AG04450 (cell line): ENCODE data around the gene TLR8. TPM values are rescaled to one million over a fixed set of nuclear protein-coding genes. Genes with fewer than 3 reads are reported as not detected.

Experiments used
- CTCF ChIA-PET: fragments of 300-600, 350-600 bp; formaldehyde crosslinking; extraction: SDS; loops from one replicate; lab custom pipeline; 2022; ENCODE audit warnings: antibody characterized with exemption, inconsistent platforms; lab: Charles Lee
- POLR2A ChIA-PET: fragments of 350-600 bp; formaldehyde crosslinking; extraction: SDS; loops from one replicate; lab custom pipeline; 2021; ENCODE audit warnings: antibody characterized with exemption, inconsistent platforms; lab: Yijun Ruan, JAX
- DNase-seq: peaks from one replicate; pipeline ENCODE4 v3.0.0-alpha.2; 2011; ENCODE audit warnings: low read depth, low spot score
- H3K27ac ChIP-seq: one replicate; pipeline ENCODE4 v1.5.1; 2012; ENCODE audit warnings: low read depth, low read length, control low read depth
- H3K27me3 ChIP-seq: one replicate; pipeline ENCODE4 v1.6.0; 2012; ENCODE audit warnings: low read length; ENCODE audit not compliant: control insufficient read depth, insufficient read depth
- H3K4me3 ChIP-seq: 2 replicates; pipeline ENCODE4 v1.5.1; 2011; ENCODE audit warnings: mild to moderate bottlenecking, low read depth, low read length, control low read depth
- H3K9me3 ChIP-seq: 2 replicates; pipeline ENCODE4 v1.5.1; 2012; ENCODE audit warnings: low read length; ENCODE audit not compliant: control insufficient read depth, insufficient read depth
- polyA plus RNA-seq: library from polyadenylated mRNA; depleted of rRNA; stranded (reverse); fragments of >200 nt; gene quantifications from 2 replicates; pipeline ENCODE4 v1.2.3, GENCODE V29; 2011
- TF ChIP-seq, protein P1 (sequence below): IDR thresholded peaks from 2 replicates; pipeline ENCODE4 v1.5.1; 2011; ENCODE audit warnings: low read depth, low read length, control low read depth, inconsistent platforms

The TLR8 gene
- polyA plus RNA-seq, 1 experiment, result not detected

- no peaks in the 10 kb centered on the region for H3K27me3 ChIP-seq
- DNase-seq, result peak; percentile 58
- TF ChIP-seq, protein P1, sequence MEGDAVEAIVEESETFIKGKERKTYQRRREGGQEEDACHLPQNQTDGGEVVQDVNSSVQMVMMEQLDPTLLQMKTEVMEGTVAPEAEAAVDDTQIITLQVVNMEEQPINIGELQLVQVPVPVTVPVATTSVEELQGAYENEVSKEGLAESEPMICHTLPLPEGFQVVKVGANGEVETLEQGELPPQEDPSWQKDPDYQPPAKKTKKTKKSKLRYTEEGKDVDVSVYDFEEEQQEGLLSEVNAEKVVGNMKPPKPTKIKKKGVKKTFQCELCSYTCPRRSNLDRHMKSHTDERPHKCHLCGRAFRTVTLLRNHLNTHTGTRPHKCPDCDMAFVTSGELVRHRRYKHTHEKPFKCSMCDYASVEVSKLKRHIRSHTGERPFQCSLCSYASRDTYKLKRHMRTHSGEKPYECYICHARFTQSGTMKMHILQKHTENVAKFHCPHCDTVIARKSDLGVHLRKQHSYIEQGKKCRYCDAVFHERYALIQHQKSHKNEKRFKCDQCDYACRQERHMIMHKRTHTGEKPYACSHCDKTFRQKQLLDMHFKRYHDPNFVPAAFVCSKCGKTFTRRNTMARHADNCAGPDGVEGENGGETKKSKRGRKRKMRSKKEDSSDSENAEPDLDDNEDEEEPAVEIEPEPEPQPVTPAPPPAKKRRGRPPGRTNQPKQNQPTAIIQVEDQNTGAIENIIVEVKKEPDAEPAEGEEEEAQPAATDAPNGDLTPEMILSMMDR, result peak; percentile 95
- no peaks in the 10 kb centered on the region for H3K9me3 ChIP-seq
- H3K27ac ChIP-seq, result peak overlapping the region; percentile 52
- H3K4me3 ChIP-seq, result no peak overlapping the region
- ChIA-PET POLR2A (interaction anchor here (0.7 to 1.8 kb wide), 4 partner anchors 9 to 541 kb away, joined by 3 to 39 read pairs (median 4); partner anchors contain the start of gene TMSB4X), CTCF (interaction anchor here (0.6 to 3.4 kb wide), 86 partner anchors 9 to 1911 kb away, joined by 3 to 87 read pairs (median 4); partner anchors contain the start of genes RAB9A and TMSB4X)
Measured at GRCh38 chrX:12946838-12947544, 40.6 kb downstream of the TLR8 start.

GRCh38 chrX:12947545-12948235, 41.3 kb downstream of the TLR8 start:
- ChIA-PET POLR2A (interaction anchor here (1.8 kb wide), 1 partner anchor 29 kb away, joined by 39 read pairs; the partner anchor contains the start of gene TMSB4X), CTCF (interaction anchor here (0.7 to 3.4 kb wide), 9 partner anchors 140 to 558 kb away, joined by 3 to 87 read pairs (median 4); no protein-coding TSS in a partner anchor)
- H3K4me3 ChIP-seq, result no peak overlapping the region
- TF ChIP-seq, protein P1, result no peak
- DNase-seq, result no peak
- H3K9me3 ChIP-seq, result no peaks in the 10 kb centered on the region
- H3K27ac ChIP-seq, result no peak overlapping the region
- no peaks in the 10 kb centered on the region for H3K27me3 ChIP-seq

GRCh38 chrX:12948495-12948894, 42.1 kb downstream of the TLR8 start:
- CTCF ChIA-PET, result interaction anchor here (0.9 to 1.2 kb wide), 2 partner anchors 65 to 539 kb away, joined by 4 to 5 read pairs; no protein-coding TSS in a partner anchor
- TF ChIP-seq, protein P1, result no peak
- DNase-seq, result no peak
- Histone ChIP-seq H3K9me3 (no peaks in the 10 kb centered on the region), H3K4me3 (no peak overlapping the region), H3K27ac (no peak overlapping the region), H3K27me3 (no peaks in the 10 kb centered on the region)
- POLR2A ChIA-PET, result interaction anchor here (0.6 to 3.4 kb wide), 2 partner anchors 27 to 131 kb away, joined by 3 to 20 read pairs; partner anchors contain the start of gene TMSB4X

GRCh38 chrX:12949205-12949926, 42.9 kb downstream of the TLR8 start:
- H3K4me3 ChIP-seq, result no peak overlapping the region
- H3K9me3 ChIP-seq, result no peaks in the 10 kb centered on the region
- no peaks in the 10 kb centered on the region for H3K27me3 ChIP-seq
- ChIA-PET CTCF (interaction anchor here (0.9 to 1.2 kb wide), 2 partner anchors 64 to 538 kb away, joined by 4 to 5 read pairs; no protein-coding TSS in a partner anchor), POLR2A (interaction anchor here (0.6 to 3.4 kb wide), 2 partner anchors 26 to 130 kb away, joined by 3 to 20 read pairs; partner anchors contain the start of gene TMSB4X)
- peak overlapping the region; percentile 86 for H3K27ac ChIP-seq
- TF ChIP-seq, protein P1, result no peak
- no peak for DNase-seq
